Measurements from ENCODE around the gene RFX7.

RFX7 gene

DNA sequence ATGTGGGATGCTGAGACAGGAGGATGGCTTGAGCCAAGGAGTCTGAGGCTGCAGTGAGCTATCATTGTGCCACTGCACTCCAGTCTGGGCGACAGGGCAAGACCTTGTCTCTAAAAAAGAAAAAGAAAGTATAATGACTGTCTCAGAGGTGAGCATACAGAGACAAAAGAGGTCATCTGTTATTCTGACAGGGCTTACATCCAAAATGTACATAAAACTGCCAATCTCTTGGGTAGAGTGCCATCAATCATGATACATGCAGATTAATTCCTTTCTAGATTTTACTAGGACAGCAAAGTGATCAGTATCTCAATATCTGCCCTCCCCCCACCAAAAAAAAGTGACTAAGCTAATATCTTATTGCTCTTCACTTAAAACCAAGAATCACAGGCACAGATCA is 41.0 kb downstream of the RFX7 start:
- TF ChIP-seq, protein P1, sequence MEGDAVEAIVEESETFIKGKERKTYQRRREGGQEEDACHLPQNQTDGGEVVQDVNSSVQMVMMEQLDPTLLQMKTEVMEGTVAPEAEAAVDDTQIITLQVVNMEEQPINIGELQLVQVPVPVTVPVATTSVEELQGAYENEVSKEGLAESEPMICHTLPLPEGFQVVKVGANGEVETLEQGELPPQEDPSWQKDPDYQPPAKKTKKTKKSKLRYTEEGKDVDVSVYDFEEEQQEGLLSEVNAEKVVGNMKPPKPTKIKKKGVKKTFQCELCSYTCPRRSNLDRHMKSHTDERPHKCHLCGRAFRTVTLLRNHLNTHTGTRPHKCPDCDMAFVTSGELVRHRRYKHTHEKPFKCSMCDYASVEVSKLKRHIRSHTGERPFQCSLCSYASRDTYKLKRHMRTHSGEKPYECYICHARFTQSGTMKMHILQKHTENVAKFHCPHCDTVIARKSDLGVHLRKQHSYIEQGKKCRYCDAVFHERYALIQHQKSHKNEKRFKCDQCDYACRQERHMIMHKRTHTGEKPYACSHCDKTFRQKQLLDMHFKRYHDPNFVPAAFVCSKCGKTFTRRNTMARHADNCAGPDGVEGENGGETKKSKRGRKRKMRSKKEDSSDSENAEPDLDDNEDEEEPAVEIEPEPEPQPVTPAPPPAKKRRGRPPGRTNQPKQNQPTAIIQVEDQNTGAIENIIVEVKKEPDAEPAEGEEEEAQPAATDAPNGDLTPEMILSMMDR (IDR thresholded peaks at IDR 0.05; ENCODE audit: low read depth, low read length) = no peak
- no peak for DNase-seq (ENCODE audit: extremely low read depth, low read depth)

DNA sequence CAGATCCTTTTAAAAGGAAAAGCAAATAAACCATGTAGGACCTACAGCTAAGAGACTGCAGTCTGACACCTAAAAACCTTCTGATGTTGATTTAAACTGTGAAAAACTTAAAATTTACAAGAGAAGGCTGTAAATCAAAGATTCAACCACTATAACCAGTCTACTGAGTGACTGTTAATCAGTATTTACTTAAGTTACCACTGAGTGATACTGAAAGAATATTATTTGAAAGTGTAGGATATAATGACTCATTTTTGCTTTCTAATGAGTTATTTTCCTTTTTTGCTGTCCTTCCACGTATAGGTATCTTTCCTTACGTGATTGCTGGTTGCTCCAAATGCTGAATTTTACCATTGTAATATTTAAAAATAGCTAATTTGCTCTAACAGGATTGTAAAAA is 44.6 kb downstream of the RFX7 start:
- TF ChIP-seq, protein P1 (IDR thresholded peaks at IDR 0.05; ENCODE audit: low read depth, low read length) = no peak
- no peak for DNase-seq (ENCODE audit: extremely low read depth, low read depth)

DNA sequence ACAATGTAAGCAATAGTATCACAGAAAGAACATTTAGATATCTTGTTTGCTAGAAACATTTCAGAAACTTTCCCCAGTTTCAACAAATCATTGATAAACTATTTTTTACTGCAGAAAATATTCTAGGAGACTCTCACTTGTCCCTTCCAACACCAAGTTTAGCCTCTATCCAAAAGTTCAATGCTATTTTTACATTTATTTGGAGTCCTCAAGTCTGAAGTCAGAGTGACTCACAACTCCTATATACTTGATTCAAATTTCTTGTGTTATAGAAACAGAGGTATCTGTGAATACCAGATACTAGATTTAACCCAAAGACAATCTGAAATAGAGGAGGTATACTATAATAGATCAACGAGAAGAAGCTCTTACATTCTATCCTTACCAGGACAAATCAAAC is 49.6 kb downstream of the RFX7 start:
- no peak for DNase-seq (ENCODE audit: extremely low read depth, low read depth)
- TF ChIP-seq, protein P1 (IDR thresholded peaks at IDR 0.05; ENCODE audit: low read depth, low read length) = no peak

DNA sequence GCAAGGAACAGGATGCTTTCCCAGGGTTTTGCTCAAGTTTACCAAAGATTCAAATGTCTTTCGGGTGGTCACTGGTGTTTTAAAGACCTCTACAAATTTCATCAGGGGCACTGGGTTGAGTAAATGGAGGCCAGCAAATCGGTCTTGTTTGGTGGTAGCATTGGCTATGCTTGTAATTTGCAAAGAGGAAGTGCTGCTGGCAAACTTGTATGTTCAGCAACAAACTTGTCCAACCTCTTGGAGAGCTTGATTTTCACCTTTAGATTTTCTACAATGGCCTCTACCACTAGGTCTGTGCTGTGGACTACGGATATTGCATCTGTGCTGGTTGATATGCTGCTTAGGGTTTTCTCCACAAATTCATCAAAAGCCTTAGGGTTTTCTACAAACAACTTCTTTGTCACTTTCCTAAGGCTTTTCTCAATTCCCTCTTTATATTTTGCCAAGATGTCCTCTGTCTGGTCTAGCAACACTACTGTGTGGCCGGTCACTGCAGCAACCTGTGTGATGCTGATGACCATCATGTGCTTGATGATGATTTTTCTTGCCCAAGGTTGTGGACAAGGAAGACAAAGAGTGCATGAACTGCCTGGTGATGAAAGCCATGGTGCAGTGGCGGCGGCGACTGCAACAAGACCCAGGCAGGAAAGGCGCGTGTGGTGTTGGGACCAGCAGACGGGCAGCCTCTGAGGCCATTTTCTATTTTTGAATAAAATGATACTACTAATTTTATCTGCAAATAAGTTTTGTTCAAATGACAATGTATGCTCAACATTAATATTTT is 50.8 kb downstream of the RFX7 start:
- TF ChIP-seq, protein P1 (IDR thresholded peaks at IDR 0.05; ENCODE audit: low read depth, low read length) = no peak
- DNase-seq (ENCODE audit: extremely low read depth, low read depth) = no peak

DNA sequence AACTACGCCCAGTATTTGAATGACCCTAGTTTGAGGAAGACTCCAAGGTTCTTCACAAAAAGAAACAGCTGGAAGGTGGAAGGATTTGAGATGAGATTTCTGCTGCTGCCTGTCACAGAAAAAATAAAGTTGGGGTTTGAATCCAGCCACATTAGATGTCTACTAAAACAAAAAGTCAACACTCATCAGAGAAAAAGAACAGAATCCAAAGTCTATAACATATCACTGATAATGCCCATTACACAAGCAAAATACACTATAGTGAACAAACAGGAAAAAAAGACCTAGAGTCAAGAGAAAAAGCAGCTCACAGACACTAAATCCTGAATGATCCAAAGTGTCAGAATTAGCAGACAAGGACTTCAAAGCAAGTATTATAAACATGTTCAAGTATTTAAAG is 56.0 kb downstream of the RFX7 start:
- no peak for DNase-seq (ENCODE audit: extremely low read depth, low read depth)
- TF ChIP-seq, protein P1 (IDR thresholded peaks at IDR 0.05; ENCODE audit: low read depth, low read length) = no peak

DNA sequence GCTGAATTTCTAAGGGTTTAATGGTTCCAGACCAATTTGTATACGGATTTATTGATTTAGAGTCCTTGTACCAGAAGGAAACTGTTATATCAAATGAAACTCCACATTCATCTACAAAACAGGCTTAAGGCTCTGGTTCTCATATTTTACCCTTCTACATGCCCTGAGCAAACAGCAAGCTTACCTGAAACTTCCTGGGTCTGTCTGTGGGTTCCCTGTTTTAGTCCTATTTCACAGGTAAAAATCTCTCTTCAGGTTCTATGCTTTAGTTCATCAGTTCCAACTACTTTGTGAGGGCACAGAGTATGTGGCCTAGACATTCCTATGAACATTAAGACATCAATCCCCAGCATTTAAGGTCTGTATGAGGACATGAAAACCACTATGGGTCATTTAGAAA is 57.7 kb downstream of the RFX7 start:
- TF ChIP-seq, protein P1 (IDR thresholded peaks at IDR 0.05; ENCODE audit: low read depth, low read length) = no peak
- no peak for DNase-seq (ENCODE audit: extremely low read depth, low read depth)

DNA sequence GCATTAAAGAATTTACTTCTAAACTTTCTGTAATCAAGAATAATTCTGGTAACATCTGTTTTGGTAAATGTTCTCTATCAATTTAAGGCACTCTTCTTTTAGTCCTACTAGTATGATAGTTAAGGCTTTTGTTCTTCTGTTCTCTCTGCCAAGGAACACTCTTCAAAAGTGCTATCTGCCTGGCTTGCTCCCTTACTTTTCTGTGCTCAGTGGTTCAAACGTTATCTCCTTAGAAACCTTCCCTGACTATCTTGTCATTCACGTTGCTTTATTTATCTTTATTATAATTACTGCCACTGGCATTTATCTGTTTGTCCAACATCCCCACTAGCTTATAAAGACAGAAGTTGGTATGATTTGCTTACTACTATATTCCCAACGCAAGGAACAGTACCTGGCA is 59.2 kb downstream of the RFX7 start:
- no peak for DNase-seq (ENCODE audit: extremely low read depth, low read depth)
- TF ChIP-seq, protein P1 (IDR thresholded peaks at IDR 0.05; ENCODE audit: low read depth, low read length) = no peak
